Hypothalamus (tissue), 51 donors: ENCODE measurements around the gene PCCA.
"Not testable (repeated sequence)": the region's sequence is repeated elsewhere in the genome, so short reads cannot be mapped to it uniquely, and the experiment has no call there.

Experiments
- DNase-seq, 51 donors: peaks; one replicate each; lab custom pipeline; 2025; lab: John Stamatoyannopoulos, UW

Gene PCCA

GRCh38 chr13:100561599-100562204 is 472.8 kb downstream of the PCCA start:
- no peak for DNase-seq

GRCh38 chr13:100563779-100564178 is 474.9 kb downstream of the PCCA start:
- DNase-seq: no peak

- DNase-seq: no peak
These were observed 475.7 kb downstream of the PCCA start for GRCh38 chr13:100564444-100565223.

GRCh38 chr13:100565286-100565685 is 476.4 kb downstream of the PCCA start:
- DNase-seq: no peak

- no peak for DNase-seq
These were observed 477.6 kb downstream of the PCCA start for GRCh38 chr13:100566543-100566942.

GRCh38 chr13:100573121-100573520 is 484.2 kb downstream of the PCCA start:
- peak in 35 of 51 donors; percentile 1 to 75 (median 41) for DNase-seq

GRCh38 chr13:100577239-100577638 is 488.3 kb downstream of the PCCA start:
- not testable (repeated sequence) for DNase-seq
